VCaP (cell line): ENCODE data around the gene HSPG2.
"Not testable (repeated sequence)": the region's sequence is repeated elsewhere in the genome, so short reads cannot be mapped to it uniquely, and the experiment has no call there.

Source experiments
- H3K27ac ChIP-seq: fragments of 450-650 bp; 2 replicates; pipeline ENCODE4 v1.5.1; 2017
- CTCF ChIP-seq: fragments of 450-650 bp; conservative IDR thresholded peaks from 2 replicates; pipeline ENCODE4 v1.5.1; 2017; ENCODE audit warnings: mild to moderate bottlenecking, moderate library complexity

HSPG2 gene

DNA sequence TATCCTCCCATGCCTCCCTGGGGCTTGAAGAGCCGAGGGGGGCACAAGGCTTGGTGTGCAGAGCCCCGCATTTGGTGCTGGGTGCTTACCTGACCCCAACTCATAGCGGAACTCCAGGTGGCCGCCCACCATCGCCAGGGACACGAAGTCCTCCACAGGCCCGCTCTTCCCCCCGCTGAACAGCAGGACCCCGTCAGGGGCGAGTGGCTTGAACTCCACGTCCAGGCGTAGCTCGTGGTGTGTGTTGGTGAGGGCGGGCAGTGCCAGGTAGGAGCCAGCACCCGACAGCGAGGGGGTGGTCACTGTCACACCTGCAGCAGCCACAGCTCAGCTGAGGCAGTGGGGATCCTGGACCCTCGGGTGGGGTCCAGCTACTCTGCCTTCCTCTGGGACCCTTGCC lies 107.8 kb downstream of the HSPG2 start:
- no peak overlapping the region for H3K27ac ChIP-seq
- TF ChIP-seq CTCF, result no peak

DNA sequence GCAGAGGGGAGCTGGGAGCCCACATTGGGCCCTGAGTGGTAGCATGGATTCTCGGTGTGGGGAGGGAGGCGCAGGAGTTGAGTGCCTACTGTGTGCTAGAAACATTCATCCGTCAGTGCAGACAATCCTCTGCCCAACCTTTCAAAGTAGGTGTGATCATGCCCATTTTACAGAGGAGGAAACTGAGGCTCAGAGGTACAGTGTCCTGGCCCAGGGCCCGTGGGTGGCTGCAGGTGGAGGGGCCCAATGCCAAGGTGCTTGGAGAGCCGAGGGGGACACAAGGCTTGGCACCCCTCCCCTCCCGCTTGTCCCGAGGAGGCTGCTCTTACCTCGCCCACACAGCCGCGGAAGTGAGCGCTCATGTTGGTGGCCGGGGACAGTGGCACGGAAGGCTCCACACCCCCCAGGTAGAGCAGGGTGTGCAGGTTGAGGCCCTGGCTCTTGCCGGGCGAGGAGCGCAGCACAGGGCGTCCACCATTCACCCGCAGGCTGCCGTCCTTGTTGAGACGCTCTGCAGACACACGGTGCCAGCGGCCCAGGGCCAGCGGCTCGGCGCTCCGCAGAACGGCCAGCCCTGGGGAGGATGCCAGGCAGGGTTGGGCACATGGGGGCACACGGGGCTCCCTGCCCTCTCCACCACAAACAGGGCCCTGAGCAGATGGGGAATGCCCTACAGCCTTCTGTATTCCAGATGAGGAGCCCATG lies 108.5 kb downstream of the HSPG2 start:
- TF ChIP-seq CTCF, result no peak
- no peak overlapping the region for H3K27ac ChIP-seq

DNA sequence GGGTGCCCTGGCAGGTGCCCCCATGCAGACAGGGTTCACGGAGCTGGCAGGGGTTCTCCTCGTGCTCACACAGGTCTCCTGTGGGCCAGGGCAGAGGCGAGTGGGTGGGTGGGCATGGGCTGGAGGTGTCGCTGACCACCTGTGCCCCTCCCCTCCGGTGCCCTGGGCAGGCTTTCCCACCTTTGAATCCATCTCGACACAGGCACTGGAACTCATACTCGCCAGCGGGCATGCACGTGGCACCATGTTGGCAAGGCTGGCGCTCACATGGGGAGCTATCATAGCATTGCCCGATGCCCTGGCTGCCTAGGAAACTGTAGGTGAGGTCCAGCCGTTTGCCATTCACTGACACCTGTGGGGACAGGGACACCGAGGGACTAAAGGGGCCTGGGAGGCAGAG lies 109.0 kb downstream of the HSPG2 start:
- TF ChIP-seq CTCF, result no peak
- no peak overlapping the region for H3K27ac ChIP-seq

GRCh38 chr1:21827141-21827679 lies 109.9 kb downstream of the HSPG2 start:
- no peak overlapping the region for H3K27ac ChIP-seq
- TF ChIP-seq CTCF, result no peak

- H3K27ac ChIP-seq, result not testable (repeated sequence)
These were observed 110.4 kb downstream of the HSPG2 start for GRCh38 chr1:21826694-21827093.

- no peak for TF ChIP-seq CTCF
- H3K27ac ChIP-seq, result no peak overlapping the region
These were observed 111.7 kb downstream of the HSPG2 start for GRCh38 chr1:21825393-21825792.

- no peak for TF ChIP-seq CTCF
These were observed 112.2 kb downstream of the HSPG2 start for GRCh38 chr1:21824926-21825325.

GRCh38 chr1:21823980-21824702 lies 113.0 kb downstream of the HSPG2 start:
- no peak for TF ChIP-seq CTCF
- H3K27ac ChIP-seq, result no peak overlapping the region

More at GRCh38 chr1:21824926-21825325, 112.2 kb downstream of the HSPG2 start:
- H3K27ac ChIP-seq, result no peak overlapping the region
